ENCODE results near the gene HEXD.
"Not testable (repeated sequence)": the region's sequence is repeated elsewhere in the genome, so short reads cannot be mapped to it uniquely, and the experiment has no call there.

The HEXD gene

GRCh38 chr17:82440991-82441627 is 23.0 kb downstream of the HEXD start:
- peak; percentile 72 for DNase-seq (ENCODE audit: low spot score)

- peak; percentile 40 for DNase-seq (ENCODE audit: low spot score)
Measured at GRCh38 chr17:82441691-82442487, 23.7 kb downstream of the HEXD start.

- DNase-seq (ENCODE audit: low spot score), result peak; percentile 43
Measured at GRCh38 chr17:82442643-82443464, 24.7 kb downstream of the HEXD start.

GRCh38 chr17:82443465-82444283 is 25.5 kb downstream of the HEXD start:
- peak; percentile 38 for DNase-seq (ENCODE audit: low spot score)

GRCh38 chr17:82444284-82444893 is 26.2 kb downstream of the HEXD start:
- no peak for DNase-seq (ENCODE audit: low spot score)

- peak; percentile 38 for DNase-seq (ENCODE audit: low spot score)
Measured at GRCh38 chr17:82444941-82445521, 26.9 kb downstream of the HEXD start.

GRCh38 chr17:82445542-82445941 is 27.4 kb downstream of the HEXD start:
- peak; percentile 37 for DNase-seq (ENCODE audit: low spot score)

GRCh38 chr17:82446124-82446523 is 28.0 kb downstream of the HEXD start:
- peak; percentile 26 for DNase-seq (ENCODE audit: low spot score)

GRCh38 chr17:82446649-82447048 is 28.5 kb downstream of the HEXD start:
- DNase-seq (ENCODE audit: low spot score), result no peak

GRCh38 chr17:82447876-82448275 is 29.7 kb downstream of the HEXD start:
- DNase-seq (ENCODE audit: low spot score), result no peak

GRCh38 chr17:82449131-82449882 is 31.2 kb downstream of the HEXD start:
- peak; percentile 47 for DNase-seq (ENCODE audit: low spot score)

GRCh38 chr17:82449883-82450356 is 31.8 kb downstream of the HEXD start:
- no peak for DNase-seq (ENCODE audit: low spot score)

- peak; percentile 99 for DNase-seq (ENCODE audit: low spot score)
Measured at GRCh38 chr17:82450357-82451106, 32.4 kb downstream of the HEXD start, which contains the start of gene CYBC1. CYBC1 (minus strand) TSS chr17:82450752; CDS start chr17:82449254, 1,498 bp downstream.

- no peak for DNase-seq (ENCODE audit: low spot score)
Measured at GRCh38 chr17:82452162-82452561, 34.0 kb downstream of the HEXD start.

- not testable (repeated sequence) for DNase-seq (ENCODE audit: low spot score)
Measured at GRCh38 chr17:82453151-82453550, 35.0 kb downstream of the HEXD start.

- not testable (repeated sequence) for DNase-seq (ENCODE audit: low spot score)
Measured at GRCh38 chr17:82453706-82454105, 35.6 kb downstream of the HEXD start.

GRCh38 chr17:82457073-82457928 is 39.2 kb downstream of the HEXD start:
- DNase-seq (ENCODE audit: low spot score), result no peak

- no peak for DNase-seq (ENCODE audit: low spot score)
Measured at GRCh38 chr17:82457929-82458178, 39.7 kb downstream of the HEXD start.

Data from D341Med (cell line).